H1 (cell line): ENCODE measurements around the gene OR10T2. TPM values are rescaled to one million over a fixed set of nuclear protein-coding genes. Genes with fewer than 3 reads are reported as not detected.
"Not testable (repeated sequence)": the region's sequence is repeated elsewhere in the genome, so short reads cannot be mapped to it uniquely, and the experiment has no call there.

Experiments used
- CTCF ChIA-PET: fragments of 300-600 bp; sonication (Branson Sonifier 250); formaldehyde crosslinking; loops from one replicate; lab custom pipeline; 2021; ENCODE audit not compliant: partially characterized antibody; lab: Charles Lee
- POLR2A ChIA-PET: fragments of 300-600 bp; sonication (Branson Sonifier 250); formaldehyde crosslinking; loops from one replicate; lab custom pipeline; 2021; ENCODE audit warnings: inconsistent platforms; ENCODE audit not compliant: partially characterized antibody; lab: Charles Lee
- DNase-seq, 2 experiments: peaks; one replicate each; pipeline versions ENCODE4 v3.0.0 to v3.0.0-alpha.2; 2010 to 2022; ENCODE audit warnings: low spot score in 2 of 2, low read depth in 1 of 2, mixed read lengths in 1 of 2
- FAIRE-seq: peaks from 2 replicates; lab custom pipeline; 2011; peaks lifted over from hg19 to GRCh38; lab: Jason Lieb, UNC
- H2AFZ ChIP-seq: 2 replicates; pipeline ENCODE4 v1.8.1; 2012; ENCODE audit warnings: low read length, inconsistent platforms
- H2AK5ac ChIP-seq: 2 replicates; pipeline ENCODE4 v1.6.1; 2013; ENCODE audit warnings: low read depth, low read length
- H2BK120ac ChIP-seq: replicated peaks from 2 replicates; pipeline ENCODE3; 2013; ENCODE audit warnings: low read depth, low read length, inconsistent platforms
- H2BK12ac ChIP-seq: 2 replicates; pipeline ENCODE4 v1.6.1; 2013; ENCODE audit warnings: low read depth, low read length
- H2BK15ac ChIP-seq: 2 replicates; pipeline ENCODE4 v1.6.1; 2013; ENCODE audit warnings: low read length
- H2BK20ac ChIP-seq: 2 replicates; pipeline ENCODE4 v1.6.1; 2013; ENCODE audit warnings: low read length
- H2BK5ac ChIP-seq: 2 replicates; pipeline ENCODE4 v1.6.1; 2013; ENCODE audit warnings: low read depth, low read length
- H3K14ac ChIP-seq: 2 replicates; pipeline ENCODE4 v1.6.1; 2013; ENCODE audit warnings: inconsistent platforms; ENCODE audit not compliant: insufficient read length
- H3K18ac ChIP-seq: 2 replicates; pipeline ENCODE4 v1.6.1; 2013; ENCODE audit warnings: low read length; ENCODE audit errors: extremely low read depth
- H3K23ac ChIP-seq: 2 replicates; pipeline ENCODE4 v1.6.1; 2013; ENCODE audit warnings: inconsistent platforms; ENCODE audit not compliant: insufficient read length
- H3K23me2 ChIP-seq: 2 replicates; pipeline ENCODE4 v1.6.1; 2013; ENCODE audit warnings: low read depth, low read length
- H3K27ac ChIP-seq: 2 replicates; pipeline ENCODE4 v1.6.1; 2011; ENCODE audit warnings: low read depth, low read length, inconsistent platforms
- H3K27me3 ChIP-seq, 4 experiments: replicated peaks in 1 of 4; 1 replicate in 1 of 4; 2 replicates in 3 of 4; pipeline versions ENCODE4 v1.6.1 to v1.8.1; 2011 to 2013; ENCODE audit warnings: low read length in 3 of 4, mild to moderate bottlenecking in 3 of 4, inconsistent platforms in 2 of 4, mixed read lengths in 2 of 4, moderate library complexity in 1 of 4; ENCODE audit not compliant: control insufficient read depth in 3 of 4, insufficient read depth in 3 of 4; ENCODE audit errors: extremely low read depth in 1 of 4
- H3K36me3 ChIP-seq, 4 experiments: 2 replicates each; pipeline versions ENCODE4 v1.6.1 to v1.8.1; 2011 to 2013; ENCODE audit warnings: mild to moderate bottlenecking in 4 of 4, low read length in 3 of 4, moderate library complexity in 2 of 4, control low read depth in 1 of 4, inconsistent platforms in 1 of 4; ENCODE audit not compliant: insufficient read depth in 4 of 4, control insufficient read depth in 2 of 4
- H3K4ac ChIP-seq: replicated peaks from 2 replicates; pipeline ENCODE3; 2013; ENCODE audit warnings: low read length, low read depth, mixed read lengths, inconsistent platforms; ENCODE audit not compliant: insufficient read length
- H3K4me1 ChIP-seq, 4 experiments: replicated peaks in 1 of 4; 1 replicate in 1 of 4; 2 replicates in 3 of 4; pipeline versions ENCODE4 v1.6.1 to v1.8.1; 2011 to 2013; ENCODE audit warnings: low read length in 3 of 4, inconsistent platforms in 2 of 4, mixed read lengths in 1 of 4; ENCODE audit not compliant: insufficient read depth in 4 of 4, control insufficient read depth in 3 of 4
- H3K4me2 ChIP-seq, 2 experiments: 2 replicates each; pipeline versions ENCODE4 v1.6.1 to v1.8.1; 2011 to 2013; ENCODE audit warnings: low read depth in 2 of 2, low read length in 2 of 2, control low read depth in 1 of 2, inconsistent platforms in 1 of 2, mild to moderate bottlenecking in 1 of 2; ENCODE audit not compliant: insufficient read depth in 1 of 2
- H3K4me3 ChIP-seq, 4 experiments: fragments of 200-600, 300-600 bp in 1 of 4; sonication (generic), shearing (Covaris generic), sonication (Bioruptor Twin) in 1 of 4; 2 replicates each; pipeline versions ENCODE4 v1.5.1 to v1.8.1; 2011 to 2016; ENCODE audit warnings: low read length in 4 of 4, low read depth in 3 of 4, control low read depth in 2 of 4, inconsistent platforms in 2 of 4, mild to moderate bottlenecking in 2 of 4, mixed read lengths in 1 of 4, moderate library complexity in 1 of 4; ENCODE audit not compliant: insufficient read depth in 2 of 4; ENCODE audit errors: extremely low read depth in 1 of 4
- H3K56ac ChIP-seq: replicated peaks from 2 replicates; pipeline ENCODE3; 2013; ENCODE audit warnings: low read depth, mild to moderate bottlenecking, mixed read lengths, low read length, inconsistent platforms; ENCODE audit not compliant: insufficient read length
- H3K79me1 ChIP-seq: 2 replicates; pipeline ENCODE4 v1.6.1; 2013; ENCODE audit warnings: low read depth, low read length, control low read depth
- H3K79me2 ChIP-seq, 2 experiments: 2 replicates each; pipeline versions ENCODE4 v1.6.1 to v1.8.1; 2012 to 2013; ENCODE audit warnings: low read length in 2 of 2, mild to moderate bottlenecking in 2 of 2, inconsistent platforms in 1 of 2; ENCODE audit not compliant: insufficient read depth in 2 of 2, control insufficient read depth in 1 of 2
- H3K9ac ChIP-seq, 4 experiments: replicated peaks in 1 of 4; 1 replicate in 1 of 4; 2 replicates in 3 of 4; pipeline versions ENCODE4 v1.6.1 to v1.8.1; 2011 to 2013; ENCODE audit warnings: low read depth in 3 of 4, low read length in 3 of 4, control low read depth in 2 of 4, mild to moderate bottlenecking in 2 of 4, moderate library complexity in 2 of 4, inconsistent platforms in 1 of 4; ENCODE audit errors: extremely low read depth in 1 of 4
- H3K9me3 ChIP-seq, 2 experiments: 2 replicates each; pipeline versions ENCODE4 v1.6.1 to v1.8.1; 2012 to 2013; ENCODE audit warnings: mild to moderate bottlenecking in 2 of 2, moderate library complexity in 2 of 2, control low read depth in 1 of 2, inconsistent platforms in 1 of 2, low read depth in 1 of 2, low read length in 1 of 2, mixed read lengths in 1 of 2; ENCODE audit not compliant: insufficient read depth in 2 of 2
- H4K20me1 ChIP-seq, 2 experiments: replicated peaks in 1 of 2; 2 replicates each; pipeline versions ENCODE3 to v1.8.1; 2011 to 2013; ENCODE audit warnings: inconsistent platforms in 2 of 2, low read length in 2 of 2, mild to moderate bottlenecking in 1 of 2; ENCODE audit not compliant: insufficient read depth in 2 of 2, control insufficient read depth in 1 of 2
- H4K5ac ChIP-seq: 2 replicates; pipeline ENCODE4 v1.6.1; 2013; ENCODE audit warnings: low read length, low read depth, mixed read lengths, inconsistent platforms; ENCODE audit not compliant: insufficient read length
- H4K8ac ChIP-seq: 2 replicates; pipeline ENCODE4 v1.8.0; 2013; ENCODE audit warnings: mild to moderate bottlenecking, moderate library complexity, low read length, inconsistent platforms; ENCODE audit not compliant: insufficient read depth; ENCODE audit errors: extremely low read depth
- H4K91ac ChIP-seq: replicated peaks from 2 replicates; pipeline ENCODE3; 2013; ENCODE audit warnings: low read length, mixed read lengths, inconsistent platforms; ENCODE audit not compliant: insufficient read length
- ASH2L ChIP-seq: fragments of 200-600, 300-600 bp; sonication (generic); IDR thresholded peaks from one replicate; pipeline ENCODE4 v1.7.1; 2017; ENCODE audit warnings: low read length
- CHD1 ChIP-seq: IDR thresholded peaks from 2 replicates; pipeline ENCODE4 v1.6.1; 2012; ENCODE audit warnings: low read depth, low read length, improper control_type of control experiment
- PHF8 ChIP-seq: fragments of 200-600 bp; sonication (generic); conservative IDR thresholded peaks from 2 replicates; pipeline ENCODE4 v1.7.1; 2012; ENCODE audit warnings: low read depth, mild to moderate bottlenecking, inconsistent platforms, low read length, moderate library complexity
- POLR2AphosphoS5 ChIP-seq: IDR thresholded peaks from 2 replicates; pipeline ENCODE4 v1.6.1; 2011; ENCODE audit warnings: low read depth, low read length
- RBBP5 ChIP-seq: IDR thresholded peaks from 2 replicates; pipeline ENCODE4 v1.7.1; 2012; ENCODE audit warnings: low read depth, mild to moderate bottlenecking, inconsistent platforms, low read length, moderate library complexity, borderline replicate concordance
- RXRA ChIP-seq: IDR thresholded peaks from 2 replicates; pipeline ENCODE4 v1.6.1; 2011; ENCODE audit warnings: low read depth, mild to moderate bottlenecking, low read length, moderate library complexity; ENCODE audit not compliant: insufficient read depth
- WGBS, 2 experiments: shearing (Covaris generic) in 1 of 2; methylation state at CpG; one replicate each; pipeline versions ENCODE4 v1.1.6 to v1.1.7; 2013 to 2015; ENCODE audit warnings: low lambda C conversion rate in 2 of 2, mixed read lengths in 2 of 2, inconsistent platforms in 1 of 2, low coverage in 1 of 2, missing lambda C conversion rate in 1 of 2; ENCODE audit not compliant: insufficient replicate concordance in 2 of 2, insufficient coverage in 1 of 2, insufficient read length in 1 of 2; ENCODE audit errors: extremely low coverage in 1 of 2, missing lambda C conversion rate in 1 of 2; 5-methylcytosine and 5-hydroxymethylcytosine counted together
- polyA plus RNA-seq, 7 experiments: library from polyadenylated mRNA; depleted of rRNA in 3 of 7; stranded (reverse) in 5 of 7; unstranded in 2 of 7; fragments of >200 nt in 5 of 7; fragments of 200-250 nt in 2 of 7; gene quantifications; 1 replicate in 5 of 7; 2 replicates in 1 of 7; 4 replicates in 1 of 7; pipeline versions ENCODE4 v1.2.1 to v1.2.3, GENCODE V29; 2011 to 2013; ENCODE audit warnings: missing spikeins in 2 of 7, mixed read lengths in 2 of 7
- total RNA-seq: library from RNA; stranded (reverse); fragmentation: NEBNext Ultra II Directional; extraction: Animal tissue kit (Norgen Biotek cat#: 25700); gene quantifications from 2 replicates; pipeline ENCODE4 v1.2.1, GENCODE V29; 2021

Gene OR10T2
- total and polyA plus RNA-seq, 2 of the 8 experiments (the other 6 are each of a cell fraction or from before 2014, with no cell fraction given) = not detected

DNA sequence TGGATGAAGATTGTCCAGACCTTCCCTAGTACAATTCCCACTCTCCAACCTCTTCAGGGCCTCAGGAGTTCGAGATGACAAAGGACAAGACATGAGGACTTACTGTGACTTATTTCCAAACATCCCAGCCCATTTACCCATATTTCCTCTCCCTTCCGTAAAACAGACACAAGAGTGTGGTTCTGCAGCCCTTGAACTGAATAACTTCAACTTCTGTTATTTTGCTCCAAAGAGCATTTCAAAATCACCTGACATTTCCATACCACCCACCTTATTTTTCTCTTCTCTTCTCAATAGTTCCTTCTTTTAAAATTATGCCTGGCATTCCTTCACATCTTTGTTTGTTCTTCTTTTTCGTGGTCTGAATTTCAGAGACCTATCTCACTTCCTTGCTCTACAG lies 35.5 kb upstream of the OR10T2 start (continued):
- no peak for TF ChIP-seq CHD1
- TF ChIP-seq ASH2L = no peak
- no peak for TF ChIP-seq PHF8
- no peak for TF ChIP-seq RBBP5
- TF ChIP-seq POLR2AphosphoS5 = no peak
- TF ChIP-seq RXRA = no peak

DNA sequence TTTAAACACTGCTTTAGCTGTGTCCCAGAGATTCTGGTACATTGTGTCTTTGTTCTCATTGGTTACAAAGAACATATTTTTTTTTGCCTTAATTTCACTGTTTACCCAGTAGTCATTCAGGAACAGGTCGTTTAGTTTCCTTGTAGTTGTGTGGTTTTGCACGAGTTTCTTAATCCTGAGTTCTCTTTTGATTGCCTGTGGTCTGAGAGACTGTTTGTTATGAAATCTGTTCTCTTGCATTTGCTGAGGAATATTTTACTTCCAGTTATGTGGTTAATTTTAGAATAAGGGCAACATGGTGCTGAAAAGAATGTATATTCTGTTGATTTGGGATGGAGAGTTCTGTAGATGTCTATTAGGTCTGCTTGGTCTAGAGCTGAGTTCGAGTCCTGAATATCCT lies 30.9 kb upstream of the OR10T2 start:
- FAIRE-seq, H2AK5ac ChIP-seq, H3K9ac ChIP-seq, H4K20me1 ChIP-seq, H3K27me3 ChIP-seq, H3K14ac ChIP-seq, H2BK120ac ChIP-seq, H3K23me2 ChIP-seq, H3K79me1 ChIP-seq, H2BK12ac ChIP-seq, H3K23ac ChIP-seq, H2AFZ ChIP-seq, H4K5ac ChIP-seq, H3K9me3 ChIP-seq, POLR2A ChIA-PET, H3K4ac ChIP-seq, H4K8ac ChIP-seq, H2BK15ac ChIP-seq, H3K27ac ChIP-seq, H2BK20ac ChIP-seq, H3K36me3 ChIP-seq, H3K18ac ChIP-seq, CTCF ChIA-PET, H3K4me1 ChIP-seq, H3K79me2 ChIP-seq, H3K4me3 ChIP-seq, H2BK5ac ChIP-seq, H3K4me2 ChIP-seq, H4K91ac ChIP-seq, DNase-seq, H3K56ac ChIP-seq: not testable (repeated sequence)
- WGBS, 2 experiments = 98% methylated on average over 3 of the region's 3 CpGs; no CpG with 5 or more reads in 1 of the 2 experiments
